Loucy (cell line): ENCODE results near the gene GATA6.

Source experiments
- CTCF ChIP-seq: fragments of 200-600 bp; sonication (generic); conservative IDR thresholded peaks from 2 replicates; pipeline ENCODE4 v1.5.1; 2014; ENCODE audit warnings: mild to moderate bottlenecking, antibody characterized with exemption, low read length
- EZH2phosphoT487 ChIP-seq: fragments of 200-600 bp; IDR thresholded peaks from 2 replicates; pipeline ENCODE4 v1.6.1; 2018; ENCODE audit warnings: antibody characterized with exemption, mild to moderate bottlenecking, moderate library complexity, borderline replicate concordance

DNA sequence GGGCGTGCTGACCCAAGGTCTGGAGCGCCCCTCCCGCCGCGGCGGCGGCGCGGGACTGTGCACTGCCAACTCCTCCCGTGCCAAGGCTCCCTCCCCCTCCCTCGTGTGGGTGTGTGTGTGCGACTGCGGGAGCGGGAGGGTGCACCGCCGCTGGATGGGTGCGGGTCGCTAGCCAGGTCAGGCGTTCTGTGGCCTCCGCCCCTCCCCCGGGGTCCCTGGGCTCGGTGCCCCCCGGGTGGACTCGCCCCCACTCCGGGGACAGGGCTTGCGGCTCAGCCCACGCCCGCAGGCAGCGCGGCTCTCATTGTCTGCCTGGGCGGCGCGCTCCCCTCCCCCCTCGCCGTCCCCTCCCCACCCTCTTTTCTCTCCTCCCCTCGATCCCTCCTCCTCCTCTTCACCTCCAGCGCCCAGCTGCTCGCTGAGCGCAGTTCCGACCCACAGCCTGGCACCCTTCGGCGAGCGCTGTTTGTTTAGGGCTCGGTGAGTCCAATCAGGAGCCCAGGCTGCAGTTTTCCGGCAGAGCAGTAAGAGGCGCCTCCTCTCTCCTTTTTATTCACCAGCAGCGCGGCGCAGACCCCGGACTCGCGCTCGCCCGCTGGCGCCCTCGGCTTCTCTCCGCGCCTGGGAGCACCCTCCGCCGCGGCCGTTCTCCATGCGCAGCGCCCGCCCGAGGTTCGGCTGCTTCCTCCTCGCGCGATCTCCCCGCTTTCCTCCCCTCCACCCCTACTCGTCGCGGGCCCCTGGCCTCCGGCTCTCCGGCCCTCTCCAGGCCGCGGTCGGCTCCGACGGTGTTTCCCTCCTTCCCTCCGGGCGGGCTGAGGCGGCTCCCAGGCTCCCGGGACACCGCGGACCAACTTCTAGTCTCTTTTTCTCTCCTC is at the start of gene GATA6:
- no peak for TF ChIP-seq CTCF
- no peak for TF ChIP-seq EZH2phosphoT487
